Erythroblast (primary cell): ENCODE results near the gene MAML2.

Source experiments
- GATA1 ChIP-seq: IDR thresholded peaks from 2 replicates; pipeline ENCODE4 v1.6.1; 2011; ENCODE audit warnings: low read depth, mild to moderate bottlenecking, control low read depth, low read length, moderate library complexity
- POLR2A ChIP-seq: IDR thresholded peaks from 2 replicates; pipeline ENCODE4 v1.6.1; 2011; ENCODE audit warnings: mild to moderate bottlenecking, low read length

GRCh38 chr11:96045622-96046456, 297.2 kb downstream of the MAML2 start:
- TF ChIP-seq POLR2A (no peak), GATA1 (no peak)
